CD4-positive, alpha-beta memory T cell (primary cell): ENCODE results near the gene ABCC9. TPM values are rescaled to one million over a fixed set of nuclear protein-coding genes. Genes with fewer than 3 reads are reported as not detected.

Source experiments
- CTCF ChIA-PET: fragments of 350-600 bp; sonication (Branson Sonifier 250); formaldehyde crosslinking; loops from one replicate; lab custom pipeline; 2021; ENCODE audit warnings: inconsistent platforms; ENCODE audit not compliant: partially characterized antibody; lab: Charles Lee
- POLR2A ChIA-PET: fragments of 350-600 bp; sonication (Branson Sonifier 250); formaldehyde crosslinking; loops from one replicate; lab custom pipeline; 2021; ENCODE audit not compliant: partially characterized antibody; lab: Charles Lee
- DNase-seq, 5 donors: peaks; one replicate each; pipeline versions ENCODE4 v3.0.0 to v3.0.0-alpha.2; 2020 to 2022; ENCODE audit warnings: mixed read lengths in 1 of 5
- H3K27ac ChIP-seq: one replicate; pipeline ENCODE4 v1.7.0; 2013; ENCODE audit warnings: low read depth, low read length
- H3K27me3 ChIP-seq: 2 replicates; pipeline ENCODE4 v1.7.0; 2013; ENCODE audit warnings: mild to moderate bottlenecking, low read length, moderate library complexity; ENCODE audit not compliant: insufficient read depth
- H3K36me3 ChIP-seq: 2 replicates; pipeline ENCODE4 v1.7.0; 2013; ENCODE audit warnings: mild to moderate bottlenecking, low read length, moderate library complexity; ENCODE audit not compliant: insufficient read depth
- H3K4me1 ChIP-seq: 2 replicates; pipeline ENCODE4 v1.7.0; 2013; ENCODE audit warnings: mild to moderate bottlenecking, low read length, moderate library complexity; ENCODE audit not compliant: insufficient read depth
- H3K4me3 ChIP-seq, 2 donors: one replicate each; pipeline ENCODE4 v1.7.0; 2013; ENCODE audit warnings: low read length in 2 of 2, mild to moderate bottlenecking in 1 of 2
- H3K9me3 ChIP-seq, 2 donors: one replicate each; pipeline ENCODE4 v1.7.0; 2013; ENCODE audit warnings: low read length in 2 of 2, control low read depth in 1 of 2; ENCODE audit not compliant: control insufficient read depth in 1 of 2
- H3K27ac Mint-ChIP-seq, 7 donors: one replicate each; pipeline ENCODE4 v1.8.0; 2020 to 2021; ENCODE audit warnings: mixed read lengths in 7 of 7, mild to moderate bottlenecking in 6 of 7, inconsistent platforms in 3 of 7, moderate library complexity in 3 of 7
- H3K27me3 Mint-ChIP-seq, 2 donors: one replicate each; pipeline ENCODE4 v1.8.0; 2020 to 2021; ENCODE audit warnings: mixed read lengths in 2 of 2
- H3K36me3 Mint-ChIP-seq, 2 donors: one replicate each; pipeline ENCODE4 v1.8.0; 2020 to 2021; ENCODE audit warnings: mixed read lengths in 2 of 2, inconsistent platforms in 1 of 2, mild to moderate bottlenecking in 1 of 2
- H3K4me1 Mint-ChIP-seq, 4 donors: one replicate each; pipeline ENCODE4 v1.8.0; 2020 to 2021; ENCODE audit warnings: mixed read lengths in 4 of 4, mild to moderate bottlenecking in 1 of 4
- H3K4me3 Mint-ChIP-seq, 8 donors: one replicate each; pipeline ENCODE4 v1.8.0; 2020 to 2021; ENCODE audit warnings: mixed read lengths in 8 of 8, mild to moderate bottlenecking in 7 of 8, moderate library complexity in 6 of 8, inconsistent platforms in 3 of 8
- H3K9me3 Mint-ChIP-seq, 8 donors: one replicate each; pipeline ENCODE4 v1.8.0; 2020 to 2021; ENCODE audit warnings: mixed read lengths in 8 of 8, mild to moderate bottlenecking in 5 of 8, inconsistent platforms in 3 of 8, moderate library complexity in 1 of 8
- intact Hi-C: fragments of 100-400 bp; cut with micrococcal nuclease; formaldehyde crosslinking; loops from one replicate; pipeline ENCODE4 v1.15.1; 2023
- polyA plus RNA-seq, 2 donors: library from polyadenylated mRNA; unstranded; fragments of 300-500 nt; fragmentation: Illumina TruSeq; gene quantifications; one replicate each; pipeline ENCODE4 v1.2.3, GENCODE V29; 2021
- total RNA-seq, 2 experiments: library from RNA; stranded (reverse); gene quantifications; one replicate each; pipeline ENCODE4 v1.2.3, GENCODE V29; 2021

The ABCC9 gene
- total and polyA plus RNA-seq, 4 experiments from 2014 or later: not detected

- Mint-ChIP-seq H3K27ac (no peak overlapping the region), H3K27me3 (peaks cover 5% of the 10 kb centered on the region in 2 donors), H3K4me1 (no peaks in the 10 kb centered on the region), H3K36me3 (no peaks in the 10 kb centered on the region), H3K4me3 (no peak overlapping the region), H3K9me3 (peaks cover 0 to 2% (median 0%) of the 10 kb centered on the region in 8 donors)
- no peaks in the 10 kb centered on the region for H3K36me3 ChIP-seq
- no peaks in the 10 kb centered on the region for H3K4me1 ChIP-seq
- H3K9me3 ChIP-seq: no peaks in the 10 kb centered on the region
- DNase-seq: no peak
- H3K27ac ChIP-seq: no peak overlapping the region
- POLR2A ChIA-PET: no interaction called here
- no peaks in the 10 kb centered on the region for H3K27me3 ChIP-seq
- intact Hi-C loops: no loop called here
- CTCF ChIA-PET: no interaction called here
- no peak overlapping the region for H3K4me3 ChIP-seq
Observed at GRCh38 chr12:21823581-21823980, 117.6 kb downstream of the ABCC9 start.

GRCh38 chr12:21819678-21820077 is 121.5 kb downstream of the ABCC9 start:
- ChIA-PET POLR2A (no interaction called here), CTCF (no interaction called here)
- H3K9me3 Mint-ChIP-seq: no peaks in the 10 kb centered on the region
- H3K27me3 ChIP-seq: no peaks in the 10 kb centered on the region
- H3K27me3 Mint-ChIP-seq: peaks cover 2 to 7% of the 10 kb centered on the region in 2 donors
- H3K4me1 Mint-ChIP-seq: no peaks in the 10 kb centered on the region
- H3K4me3 Mint-ChIP-seq: no peak overlapping the region
- no peaks in the 10 kb centered on the region for H3K36me3 ChIP-seq
- H3K4me3 ChIP-seq: no peak overlapping the region
- DNase-seq: no peak
- intact Hi-C loops: no loop called here
- no peaks in the 10 kb centered on the region for H3K4me1 ChIP-seq
- H3K27ac Mint-ChIP-seq: no peak overlapping the region
- H3K36me3 Mint-ChIP-seq: no peaks in the 10 kb centered on the region
- no peak overlapping the region for H3K27ac ChIP-seq
- H3K9me3 ChIP-seq: no peaks in the 10 kb centered on the region

GRCh38 chr12:21819236-21819635 is 122.0 kb downstream of the ABCC9 start:
- POLR2A ChIA-PET: no interaction called here
- no peaks in the 10 kb centered on the region for H3K36me3 Mint-ChIP-seq
- H3K4me1 Mint-ChIP-seq: no peaks in the 10 kb centered on the region
- Histone ChIP-seq H3K9me3 (no peaks in the 10 kb centered on the region), H3K27me3 (no peaks in the 10 kb centered on the region), H3K4me3 (no peak overlapping the region), H3K4me1 (no peaks in the 10 kb centered on the region), H3K36me3 (no peaks in the 10 kb centered on the region), H3K27ac (no peak overlapping the region)
- no peaks in the 10 kb centered on the region for H3K9me3 Mint-ChIP-seq
- H3K4me3 Mint-ChIP-seq: no peak overlapping the region
- CTCF ChIA-PET: no interaction called here
- H3K27ac Mint-ChIP-seq: no peak overlapping the region
- DNase-seq: no peak
- H3K27me3 Mint-ChIP-seq: peaks cover 0 to 7% of the 10 kb centered on the region in 2 donors
- intact Hi-C loops: no loop called here

DNA sequence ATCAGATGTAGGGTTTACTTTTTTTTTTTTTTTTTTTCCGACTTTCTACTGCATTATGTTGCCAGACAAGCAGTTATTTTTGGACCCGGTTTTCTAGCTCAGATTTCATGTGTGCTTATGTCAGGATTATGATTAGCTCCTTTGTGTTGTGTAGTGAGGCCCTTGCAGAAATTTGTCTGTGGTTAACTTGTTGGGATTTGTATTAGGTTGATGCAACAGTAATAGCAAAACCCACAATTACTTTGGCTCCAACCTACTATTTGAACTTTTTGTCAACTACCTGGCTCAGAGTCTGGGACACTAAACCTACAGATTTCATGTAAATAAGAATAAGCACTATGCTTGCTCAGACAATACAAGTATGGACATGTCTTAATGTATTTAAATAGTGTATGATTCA is 122.6 kb downstream of the ABCC9 start:
- Histone ChIP-seq H3K4me3 (no peak overlapping the region), H3K9me3 (no peaks in the 10 kb centered on the region), H3K27ac (no peak overlapping the region), H3K36me3 (no peaks in the 10 kb centered on the region), H3K27me3 (no peaks in the 10 kb centered on the region), H3K4me1 (no peaks in the 10 kb centered on the region)
- no peaks in the 10 kb centered on the region for H3K36me3 Mint-ChIP-seq
- intact Hi-C loops: no loop called here
- peak overlapping the region in 1 of 7 donors; percentile 7 for H3K27ac Mint-ChIP-seq
- H3K9me3 Mint-ChIP-seq: no peaks in the 10 kb centered on the region
- POLR2A ChIA-PET: no interaction called here
- DNase-seq: no peak
- no peak overlapping the region for H3K4me3 Mint-ChIP-seq
- CTCF ChIA-PET: no interaction called here
- H3K4me1 Mint-ChIP-seq: no peaks in the 10 kb centered on the region
- peaks cover 0 to 7% of the 10 kb centered on the region in 2 donors for H3K27me3 Mint-ChIP-seq

DNA sequence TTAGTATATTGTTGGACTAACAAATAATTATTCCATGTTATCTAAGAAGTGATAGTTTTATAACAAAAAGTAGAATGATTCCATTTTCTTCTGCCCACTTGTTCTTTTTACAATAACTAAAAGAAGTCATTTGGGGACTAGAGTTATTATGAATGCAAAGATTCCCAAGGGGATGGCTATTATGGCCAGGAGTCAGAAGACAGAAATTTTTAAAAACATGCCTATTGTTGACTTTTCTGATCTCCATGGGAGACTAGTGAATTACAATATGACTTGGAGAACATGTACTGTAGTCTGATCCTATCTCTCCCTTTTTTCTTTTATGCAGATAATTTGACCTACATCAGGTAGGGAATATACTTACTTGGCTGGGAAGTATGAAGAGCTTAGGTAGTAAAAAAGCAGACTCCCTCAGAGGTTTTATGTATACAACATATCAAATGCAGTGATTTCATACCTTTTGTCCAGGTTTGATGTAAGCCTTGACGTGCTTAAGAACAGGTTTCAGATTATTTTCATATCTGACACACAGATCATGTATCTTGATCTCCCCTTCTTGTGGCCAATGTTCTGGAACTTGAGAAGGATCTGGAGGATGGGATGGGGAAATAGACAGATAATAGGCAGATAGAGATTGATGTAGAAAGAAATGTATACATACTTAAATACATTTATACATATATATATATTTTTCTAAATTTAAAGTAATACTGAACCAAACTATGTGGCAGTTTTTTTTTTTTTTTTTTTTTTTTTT is 125.7 kb downstream of the ABCC9 start:
- H3K27ac Mint-ChIP-seq: no peak overlapping the region
- Histone ChIP-seq H3K27ac (no peak overlapping the region), H3K36me3 (no peaks in the 10 kb centered on the region), H3K27me3 (no peaks in the 10 kb centered on the region), H3K4me1 (no peaks in the 10 kb centered on the region), H3K9me3 (no peaks in the 10 kb centered on the region), H3K4me3 (no peak overlapping the region)
- no peaks in the 10 kb centered on the region for H3K4me1 Mint-ChIP-seq
- intact Hi-C loops: no loop called here
- ChIA-PET CTCF (no interaction called here), POLR2A (no interaction called here)
- no peak overlapping the region for H3K4me3 Mint-ChIP-seq
- no peak for DNase-seq
- H3K27me3 Mint-ChIP-seq: peaks cover 0 to 7% of the 10 kb centered on the region in 2 donors
- H3K9me3 Mint-ChIP-seq: peaks cover 0 to 8% (median 0%) of the 10 kb centered on the region in 8 donors
- H3K36me3 Mint-ChIP-seq: no peaks in the 10 kb centered on the region

DNA sequence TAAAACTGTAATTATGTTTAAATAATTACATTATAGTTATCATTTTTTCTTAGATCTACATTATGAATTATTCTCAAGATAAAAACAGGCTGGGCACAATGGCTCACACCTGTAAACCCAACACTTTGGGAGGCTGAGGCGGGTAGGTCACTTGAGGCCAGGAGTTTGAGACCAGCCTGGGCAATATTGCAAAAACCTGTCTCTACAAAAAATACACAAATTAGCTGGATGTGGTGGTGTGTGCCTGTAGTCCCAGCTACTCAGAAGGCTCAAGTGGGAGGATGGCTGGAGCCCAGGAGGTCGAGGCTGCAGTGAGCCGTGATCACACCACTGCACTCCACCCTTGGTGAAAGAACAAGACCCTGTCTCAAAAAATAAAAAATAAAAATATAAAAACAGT is 126.4 kb downstream of the ABCC9 start:
- DNase-seq: no peak
- Mint-ChIP-seq H3K4me3 (no peak overlapping the region), H3K27ac (no peak overlapping the region), H3K36me3 (no peaks in the 10 kb centered on the region), H3K9me3 (peaks cover 0 to 12% (median 0%) of the 10 kb centered on the region in 8 donors), H3K4me1 (no peaks in the 10 kb centered on the region), H3K27me3 (peaks cover 0 to 7% of the 10 kb centered on the region in 2 donors)
- intact Hi-C loops: no loop called here
- H3K9me3 ChIP-seq: no peaks in the 10 kb centered on the region
- ChIA-PET CTCF (no interaction called here), POLR2A (no interaction called here)
- no peaks in the 10 kb centered on the region for H3K4me1 ChIP-seq
- H3K4me3 ChIP-seq: no peak overlapping the region
- no peaks in the 10 kb centered on the region for H3K27me3 ChIP-seq
- H3K36me3 ChIP-seq: no peaks in the 10 kb centered on the region
- no peak overlapping the region for H3K27ac ChIP-seq

DNA sequence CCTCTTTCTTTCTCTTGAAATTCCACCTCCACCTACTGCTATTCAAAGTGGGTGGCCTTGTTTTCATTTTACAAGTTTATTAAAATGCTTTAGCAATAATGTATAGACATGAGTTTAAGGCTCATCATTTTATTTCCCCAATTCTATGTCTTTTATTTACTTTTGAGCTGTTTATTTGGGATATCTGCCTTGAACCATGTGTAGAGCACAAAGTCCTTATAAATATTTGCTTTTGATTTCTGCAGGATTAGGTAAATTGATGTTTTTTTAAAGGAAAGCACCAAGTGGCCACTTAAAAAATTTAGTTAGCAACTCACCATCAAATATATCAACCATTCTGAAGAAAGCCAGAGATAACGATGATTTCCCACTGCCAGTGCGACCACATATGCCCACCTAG is 126.9 kb downstream of the ABCC9 start:
- Mint-ChIP-seq H3K4me3 (no peak overlapping the region), H3K36me3 (no peaks in the 10 kb centered on the region), H3K4me1 (no peaks in the 10 kb centered on the region), H3K9me3 (peaks cover 0 to 12% (median 0%) of the 10 kb centered on the region in 8 donors), H3K27me3 (peaks cover 0 to 7% of the 10 kb centered on the region in 2 donors), H3K27ac (no peak overlapping the region)
- Histone ChIP-seq H3K27ac (no peak overlapping the region), H3K27me3 (no peaks in the 10 kb centered on the region), H3K36me3 (no peaks in the 10 kb centered on the region), H3K4me1 (no peaks in the 10 kb centered on the region), H3K9me3 (no peaks in the 10 kb centered on the region), H3K4me3 (no peak overlapping the region)
- intact Hi-C loops: no loop called here
- DNase-seq: no peak
- ChIA-PET CTCF (no interaction called here), POLR2A (no interaction called here)
